Smooth muscle cell of bladder (primary cell): ENCODE measurements around the gene KLF11. TPM values are rescaled to one million over a fixed set of nuclear protein-coding genes. Genes with fewer than 3 reads are reported as not detected.

Experiments
- total RNA-seq: library from RNA; depleted of rRNA; stranded (reverse); fragments of >200 nt; gene quantifications from 2 replicates; pipeline ENCODE4 v1.2.3, GENCODE V29; 2014

The KLF11 gene
- 2.6 and 3.7 TPM in 2 replicates for total RNA-seq

GRCh38 chr2:10043256-10043905, at the start of gene KLF11:
TSS of gene KLF11 (plus strand) at chr2:10043550. CDS start at chr2:10043717, 167 bp downstream.

GRCh38 chr2:10079870-10080535, 36.7 kb downstream of the KLF11 start, which contains the start of gene CYS1:
TSS of gene CYS1 (minus strand) at chr2:10080411. CDS start at chr2:10080223, 188 bp downstream.

Other genes with a start within 250 kb of the KLF11 start
- gene TAF1B, start 200.1 kb upstream of the KLF11 start, total RNA-seq = 18.2 and 24.7 TPM in 2 replicates
- 0.37 and 0.57 TPM in 2 replicates for gene GRHL1, start 91.9 kb upstream of the KLF11 start, total RNA-seq
- gene CYS1, start 36.9 kb downstream of the KLF11 start, total RNA-seq = 2.0 TPM in 2 replicates
- gene RRM2, start 79.2 kb downstream of the KLF11 start, total RNA-seq = 3.0 and 4.4 TPM in 2 replicates